HepG2 (cell line): Measurements from ENCODE around the gene NBEAL1. TPM values are rescaled to one million over a fixed set of nuclear protein-coding genes. Genes with fewer than 3 reads are reported as not detected.

Source experiments
- ARID2 ChIP-seq: sonication (generic); formaldehyde crosslinking; IDR thresholded peaks from 2 replicates; pipeline ENCODE4 v1.8.1; 2022; ENCODE audit warnings: mild to moderate bottlenecking, missing genetic modification reagents, borderline replicate concordance
- ASH2L ChIP-seq: fragments of 300-600, 200-600 bp; sonication (generic); IDR thresholded peaks from 2 replicates; pipeline ENCODE4 v1.7.0; 2017; ENCODE audit warnings: low read depth, mild to moderate bottlenecking, moderate library complexity, mixed read lengths, low read length; ENCODE audit not compliant: insufficient read length
- ELK4 ChIP-seq: sonication (generic); formaldehyde crosslinking; IDR thresholded peaks from 2 replicates; pipeline ENCODE4 v1.9.0; 2021; ENCODE audit warnings: missing genetic modification reagents, borderline replicate concordance
- FOSL1 ChIP-seq: sonication (generic); formaldehyde crosslinking; IDR thresholded peaks from 2 replicates; pipeline ENCODE4 v1.9.0; 2021; ENCODE audit warnings: missing genetic modification reagents, borderline replicate concordance
- GZF1 ChIP-seq: sonication (generic); formaldehyde crosslinking; IDR thresholded peaks from 2 replicates; pipeline ENCODE4 v1.5.1; 2020; ENCODE audit warnings: mild to moderate bottlenecking, missing genetic modification reagents
- HES4 ChIP-seq: sonication (generic); formaldehyde crosslinking; IDR thresholded peaks from 2 replicates; pipeline ENCODE4 v1.9.0; 2021; ENCODE audit warnings: mild to moderate bottlenecking, missing genetic modification reagents, borderline replicate concordance
- HIVEP1 ChIP-seq: sonication (generic); formaldehyde crosslinking; IDR thresholded peaks from 2 replicates; pipeline ENCODE4 v1.4.0; 2020; ENCODE audit warnings: mild to moderate bottlenecking, missing genetic modification reagents
- KLF12 ChIP-seq: sonication (generic); formaldehyde crosslinking; IDR thresholded peaks from 2 replicates; pipeline ENCODE4 v1.4.0; 2020; ENCODE audit warnings: missing genetic modification reagents, borderline replicate concordance
- MED1 ChIP-seq: sonication (generic); formaldehyde crosslinking; IDR thresholded peaks from 2 replicates; pipeline ENCODE4 v1.4.0; 2020; ENCODE audit warnings: missing genetic modification reagents
- MTA3 ChIP-seq: sonication (generic); formaldehyde crosslinking; IDR thresholded peaks from 2 replicates; pipeline ENCODE4 v1.4.0; 2020; ENCODE audit warnings: missing genetic modification reagents
- PAX8 ChIP-seq: sonication (generic); formaldehyde crosslinking; IDR thresholded peaks from 2 replicates; pipeline ENCODE4 v1.8.0; 2022; ENCODE audit warnings: mild to moderate bottlenecking, missing genetic modification reagents, borderline replicate concordance
- POLR2G ChIP-seq: fragments of 200-400 bp; formaldehyde crosslinking; IDR thresholded peaks from 2 replicates; pipeline ENCODE4 v1.6.1; 2018; ENCODE audit warnings: mild to moderate bottlenecking, low read depth, low read length, moderate library complexity
- RNF2 ChIP-seq: fragments of 450-650 bp; conservative IDR thresholded peaks from 2 replicates; pipeline ENCODE4 v1.6.1; 2016; ENCODE audit warnings: low read depth
- SMAD1 ChIP-seq: sonication (generic); formaldehyde crosslinking; IDR thresholded peaks from 2 replicates; pipeline ENCODE4 v1.4.0; 2020; ENCODE audit warnings: missing genetic modification reagents, low read depth, mild to moderate bottlenecking, borderline replicate concordance
- TAF15 ChIP-seq: fragments of 200-400 bp; formaldehyde crosslinking; IDR thresholded peaks from one replicate; pipeline ENCODE4 v1.6.1; 2018; ENCODE audit warnings: mild to moderate bottlenecking, low read depth, low read length; ENCODE audit not compliant: poor library complexity, severe bottlenecking
- ZGPAT ChIP-seq: IDR thresholded peaks from 2 replicates; pipeline ENCODE4 v1.6.1; 2016; ENCODE audit warnings: mild to moderate bottlenecking
- ZNF572 ChIP-seq: sonication (generic); formaldehyde crosslinking; IDR thresholded peaks from 2 replicates; pipeline ENCODE4 v1.5.1; 2020; ENCODE audit warnings: mild to moderate bottlenecking, missing genetic modification reagents
- ZNF747 ChIP-seq: sonication (generic); formaldehyde crosslinking; IDR thresholded peaks from 2 replicates; pipeline ENCODE4 v1.8.1; 2023; ENCODE audit warnings: missing genetic modification reagents, mild to moderate bottlenecking, borderline replicate concordance
- ZNF749 ChIP-seq: sonication (generic); formaldehyde crosslinking; IDR thresholded peaks from 2 replicates; pipeline ENCODE4 v1.8.0; 2022; ENCODE audit warnings: mild to moderate bottlenecking, missing genetic modification reagents, moderate library complexity, borderline replicate concordance
- polyA plus RNA-seq, 8 experiments: library from polyadenylated mRNA; depleted of rRNA in 3 of 8; stranded (reverse) in 7 of 8; unstranded in 1 of 8; fragments of >200 nt; fragmentation: Illumina TruSeq in 4 of 8; extraction: Trizol in 4 of 8; gene quantifications; 2 replicates each; pipeline versions ENCODE4 v1.2.1 to v1.2.3, GENCODE V29; 2011 to 2016; ENCODE audit warnings: low read depth in 4 of 8, missing spikeins in 1 of 8, mixed read lengths in 1 of 8; ENCODE audit not compliant: insufficient read depth in 1 of 8
- total RNA-seq, 5 experiments: library from RNA; depleted of rRNA; stranded (reverse); fragments of >200 nt; fragmentation: Illumina TruSeq; extraction: Trizol; gene quantifications; 2 replicates each; pipeline ENCODE4 v1.2.3, GENCODE V29; 2016; ENCODE audit warnings: low read depth in 1 of 5
- TF ChIP-seq, protein P1 (sequence below), 2 experiments: fragments of 450-650 bp in 1 of 2; sonication (generic) in 1 of 2; formaldehyde crosslinking; IDR thresholded peaks; 2 replicates each; pipeline versions ENCODE4 v1.5.0 to v1.8.0; 2020 to 2022; ENCODE audit warnings: mild to moderate bottlenecking in 1 of 2, missing genetic modification reagents in 1 of 2
- TF ChIP-seq, protein P2 (sequence below): sonication (generic); formaldehyde crosslinking; IDR thresholded peaks from 2 replicates; pipeline ENCODE4 v1.5.0; 2020; ENCODE audit warnings: mild to moderate bottlenecking, missing genetic modification reagents, borderline replicate concordance
- TF ChIP-seq, protein P3 (sequence below): sonication (generic); formaldehyde crosslinking; IDR thresholded peaks from 2 replicates; pipeline ENCODE4 v1.5.0; 2020; ENCODE audit warnings: missing genetic modification reagents

NBEAL1 gene
- total and polyA plus RNA-seq, 2 of the 13 experiments (the other 11 are each of a cell fraction or from before 2014, with no cell fraction given), result 6.4 to 15.7 TPM

DNA sequence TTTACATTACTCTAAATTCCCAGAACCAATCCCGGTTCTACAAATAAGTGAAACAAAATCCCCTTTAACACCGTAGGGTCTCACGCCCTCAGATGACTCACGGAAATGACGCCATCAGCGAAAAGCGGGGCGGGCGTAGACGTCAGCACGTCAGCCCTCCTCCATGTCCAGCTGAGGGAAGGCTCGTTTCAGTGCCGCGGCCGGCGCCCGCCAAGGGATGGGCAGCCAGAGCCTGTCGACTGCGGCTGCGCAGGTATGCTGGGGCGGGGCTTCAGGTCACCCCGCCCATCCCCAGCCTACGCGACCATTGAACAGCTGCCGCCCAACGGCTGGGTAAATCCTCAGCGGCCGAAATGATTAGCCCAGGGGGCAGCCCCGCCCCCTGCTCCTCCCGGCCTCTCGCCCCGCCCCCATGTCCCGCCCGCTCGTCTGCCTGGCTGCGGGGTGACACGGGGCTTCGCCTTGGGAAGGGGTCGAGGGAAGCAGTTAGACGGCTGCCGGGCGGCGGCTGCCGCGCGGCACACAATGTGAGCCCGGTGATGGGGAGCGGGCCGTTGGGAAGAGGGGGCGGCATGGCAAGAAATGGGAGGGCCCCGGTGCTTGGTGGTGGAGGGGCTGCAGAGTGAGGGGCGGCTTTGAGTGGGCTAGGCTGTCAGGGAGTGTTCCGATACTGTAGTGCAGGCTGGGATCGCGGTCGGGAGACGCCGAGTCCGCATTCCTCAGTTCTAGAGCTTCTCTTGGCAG, at the start of gene NBEAL1 (continued):
- no peak for TF ChIP-seq MTA3 (CRISPR knock-in tag)
- TF ChIP-seq, protein P1, sequence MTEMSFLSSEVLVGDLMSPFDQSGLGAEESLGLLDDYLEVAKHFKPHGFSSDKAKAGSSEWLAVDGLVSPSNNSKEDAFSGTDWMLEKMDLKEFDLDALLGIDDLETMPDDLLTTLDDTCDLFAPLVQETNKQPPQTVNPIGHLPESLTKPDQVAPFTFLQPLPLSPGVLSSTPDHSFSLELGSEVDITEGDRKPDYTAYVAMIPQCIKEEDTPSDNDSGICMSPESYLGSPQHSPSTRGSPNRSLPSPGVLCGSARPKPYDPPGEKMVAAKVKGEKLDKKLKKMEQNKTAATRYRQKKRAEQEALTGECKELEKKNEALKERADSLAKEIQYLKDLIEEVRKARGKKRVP (CRISPR knock-in tag; IDR thresholded peaks at IDR 0.05), result peak in 1 of 2 experiments; percentile 59; a peak in 2 of 4 replicates
- TF ChIP-seq SMAD1 (CRISPR knock-in tag), result no peak; the same call in 1 of the 2 replicates
- TF ChIP-seq ASH2L, result peak; percentile 88
- no peak for TF ChIP-seq PAX8
- no peak for TF ChIP-seq ARID2 (CRISPR knock-in tag)
- no peak for TF ChIP-seq ELK4 (CRISPR knock-in tag)
- TF ChIP-seq MED1 (CRISPR knock-in tag), result peak; percentile 46; the same call in 1 of the 2 replicates
- TF ChIP-seq POLR2G, result peak; percentile 86
- TF ChIP-seq GZF1 (CRISPR knock-in tag), result peak; percentile 53; the same call in 1 of the 2 replicates
- peak; percentile 38 for TF ChIP-seq TAF15
- TF ChIP-seq KLF12 (CRISPR knock-in tag), result no peak; the same call in 1 of the 2 replicates
- TF ChIP-seq ZNF749 (CRISPR knock-in tag), result peak; percentile 58; the same call in 1 of the 2 replicates
- TF ChIP-seq, protein P2, sequence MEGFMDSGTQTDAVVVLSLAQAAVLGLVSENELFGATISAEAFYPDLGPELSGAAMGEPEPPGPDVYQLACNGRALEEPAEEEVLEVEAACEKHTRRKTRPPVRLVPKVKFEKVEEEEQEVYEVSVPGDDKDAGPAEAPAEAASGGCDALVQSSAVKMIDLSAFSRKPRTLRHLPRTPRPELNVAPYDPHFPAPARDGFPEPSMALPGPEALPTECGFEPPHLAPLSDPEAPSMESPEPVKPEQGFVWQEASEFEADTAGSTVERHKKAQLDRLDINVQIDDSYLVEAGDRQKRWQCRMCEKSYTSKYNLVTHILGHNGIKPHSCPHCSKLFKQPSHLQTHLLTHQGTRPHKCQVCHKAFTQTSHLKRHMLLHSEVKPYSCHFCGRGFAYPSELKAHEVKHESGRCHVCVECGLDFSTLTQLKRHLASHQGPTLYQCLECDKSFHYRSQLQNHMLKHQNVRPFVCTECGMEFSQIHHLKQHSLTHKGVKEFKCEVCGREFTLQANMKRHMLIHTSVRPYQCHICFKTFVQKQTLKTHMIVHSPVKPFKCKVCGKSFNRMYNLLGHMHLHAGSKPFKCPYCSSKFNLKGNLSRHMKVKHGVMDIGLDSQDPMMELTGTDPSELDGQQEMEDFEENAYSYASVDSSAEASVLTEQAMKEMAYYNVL (CRISPR knock-in tag), result peak; percentile 15; the same call in 1 of the 2 replicates
- peak; percentile 35; the same call in 1 of the 2 replicates for TF ChIP-seq HES4 (CRISPR knock-in tag)
- TF ChIP-seq, protein P3, sequence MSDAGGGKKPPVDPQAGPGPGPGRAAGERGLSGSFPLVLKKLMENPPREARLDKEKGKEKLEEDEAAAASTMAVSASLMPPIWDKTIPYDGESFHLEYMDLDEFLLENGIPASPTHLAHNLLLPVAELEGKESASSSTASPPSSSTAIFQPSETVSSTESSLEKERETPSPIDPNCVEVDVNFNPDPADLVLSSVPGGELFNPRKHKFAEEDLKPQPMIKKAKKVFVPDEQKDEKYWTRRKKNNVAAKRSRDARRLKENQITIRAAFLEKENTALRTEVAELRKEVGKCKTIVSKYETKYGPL (CRISPR knock-in tag), result no peak
- 0 out of 2 replicates have a peak, but pooled peaks have one; percentile 41 for TF ChIP-seq FOSL1 (CRISPR knock-in tag)
- peak; percentile 84; the same call in 1 of the 2 replicates for TF ChIP-seq HIVEP1
- TF ChIP-seq RNF2, result no peak
- TF ChIP-seq ZNF572 (CRISPR knock-in tag), result peak; percentile 17; the same call in 1 of the 2 replicates
- TF ChIP-seq ZGPAT, result peak; percentile 90
- TF ChIP-seq ZNF747 (CRISPR knock-in tag), result peak; percentile 77; the same call in 1 of the 2 replicates
